Measurements from ENCODE around the gene UBE2I.

UBE2I gene

DNA sequence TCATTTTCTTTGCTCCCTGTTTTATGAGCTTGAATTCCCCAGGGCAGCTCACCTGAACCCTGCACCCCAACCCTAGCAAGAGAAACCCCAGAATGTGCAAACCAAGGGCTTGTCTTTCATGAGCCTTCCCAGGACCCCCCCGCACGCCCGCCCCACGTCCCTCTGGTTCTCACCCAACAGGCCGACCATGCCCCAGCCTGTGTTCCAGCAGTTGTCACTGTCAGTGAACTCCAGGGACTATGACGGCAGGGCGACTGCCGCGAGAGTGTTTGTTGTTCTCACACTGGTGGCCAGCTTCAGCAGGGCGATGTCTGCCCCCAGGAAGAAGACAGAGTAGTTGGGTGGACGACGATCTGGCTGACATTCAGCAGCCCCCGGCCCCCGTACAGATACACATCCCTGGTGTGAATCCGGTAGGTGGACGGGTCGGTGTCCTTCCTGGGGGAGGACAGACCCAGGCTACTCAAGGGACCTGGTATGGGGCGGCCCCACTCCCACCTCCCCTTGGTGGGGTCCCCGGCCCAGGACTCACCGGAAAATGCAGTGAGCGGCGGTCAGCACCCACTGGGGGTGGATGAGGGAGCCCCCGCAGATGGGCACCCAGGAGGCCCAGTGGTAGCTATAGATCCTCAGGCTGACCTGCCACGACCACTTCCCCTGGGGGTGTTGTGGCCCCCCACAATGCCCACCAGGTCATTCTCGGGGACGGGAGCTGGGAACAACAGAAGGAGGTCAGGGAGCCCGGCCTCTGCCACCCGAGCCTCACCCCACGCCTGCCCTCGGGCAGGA lies 33.5 kb upstream of the UBE2I start:
- TF ChIP-seq, protein P1, sequence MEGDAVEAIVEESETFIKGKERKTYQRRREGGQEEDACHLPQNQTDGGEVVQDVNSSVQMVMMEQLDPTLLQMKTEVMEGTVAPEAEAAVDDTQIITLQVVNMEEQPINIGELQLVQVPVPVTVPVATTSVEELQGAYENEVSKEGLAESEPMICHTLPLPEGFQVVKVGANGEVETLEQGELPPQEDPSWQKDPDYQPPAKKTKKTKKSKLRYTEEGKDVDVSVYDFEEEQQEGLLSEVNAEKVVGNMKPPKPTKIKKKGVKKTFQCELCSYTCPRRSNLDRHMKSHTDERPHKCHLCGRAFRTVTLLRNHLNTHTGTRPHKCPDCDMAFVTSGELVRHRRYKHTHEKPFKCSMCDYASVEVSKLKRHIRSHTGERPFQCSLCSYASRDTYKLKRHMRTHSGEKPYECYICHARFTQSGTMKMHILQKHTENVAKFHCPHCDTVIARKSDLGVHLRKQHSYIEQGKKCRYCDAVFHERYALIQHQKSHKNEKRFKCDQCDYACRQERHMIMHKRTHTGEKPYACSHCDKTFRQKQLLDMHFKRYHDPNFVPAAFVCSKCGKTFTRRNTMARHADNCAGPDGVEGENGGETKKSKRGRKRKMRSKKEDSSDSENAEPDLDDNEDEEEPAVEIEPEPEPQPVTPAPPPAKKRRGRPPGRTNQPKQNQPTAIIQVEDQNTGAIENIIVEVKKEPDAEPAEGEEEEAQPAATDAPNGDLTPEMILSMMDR (IDR thresholded peaks at IDR 0.05) = no peak
- Histone ChIP-seq H3K36me3 (no peaks in the 10 kb centered on the region), H3K4me3 (no peak overlapping the region), H3K4me1 (peaks cover 0 to 8% (median 5%) of the 10 kb centered on the region in 4 donors), H3K27me3 (peaks cover 0 to 89% of the 10 kb centered on the region in 2 donors), H3K27ac (no peak overlapping the region), H3K9me3 (no peaks in the 10 kb centered on the region)
- DNase-seq = no peak
- intact Hi-C loops (cut with DNase I; ENCODE audit: low total_unique reads) = loop anchor here (10.0 kb wide), 1 partner anchor 241 kb away; no protein-coding TSS in a partner anchor

DNA sequence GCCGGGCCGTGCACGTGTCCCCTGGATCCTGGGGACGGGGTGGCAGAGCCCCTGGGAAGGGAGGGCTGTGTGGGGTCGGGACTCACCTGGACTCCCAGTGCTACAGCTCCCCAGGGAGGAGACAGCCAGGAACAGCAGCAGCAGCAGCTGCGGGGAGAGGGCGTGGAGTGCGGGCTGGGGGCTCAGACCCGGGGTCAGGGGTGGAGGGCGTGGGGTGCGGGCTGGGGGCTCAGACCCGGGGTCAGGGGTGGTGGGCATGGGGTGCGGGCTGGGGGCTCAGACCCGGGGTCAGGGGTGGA lies 32.9 kb upstream of the UBE2I start:
- Histone ChIP-seq H3K27me3 (peaks cover 0 to 90% of the 10 kb centered on the region in 2 donors), H3K27ac (no peak overlapping the region), H3K9me3 (no peaks in the 10 kb centered on the region), H3K4me3 (no peak overlapping the region), H3K36me3 (no peaks in the 10 kb centered on the region), H3K4me1 (peaks cover 0 to 8% (median 5%) of the 10 kb centered on the region in 4 donors)
- DNase-seq = no peak
- intact Hi-C loops (cut with DNase I; ENCODE audit: low total_unique reads) = loop anchor here (10.0 kb wide), 1 partner anchor 242 kb away; no protein-coding TSS in a partner anchor
- TF ChIP-seq, protein P1 (IDR thresholded peaks at IDR 0.05) = no peak

DNA sequence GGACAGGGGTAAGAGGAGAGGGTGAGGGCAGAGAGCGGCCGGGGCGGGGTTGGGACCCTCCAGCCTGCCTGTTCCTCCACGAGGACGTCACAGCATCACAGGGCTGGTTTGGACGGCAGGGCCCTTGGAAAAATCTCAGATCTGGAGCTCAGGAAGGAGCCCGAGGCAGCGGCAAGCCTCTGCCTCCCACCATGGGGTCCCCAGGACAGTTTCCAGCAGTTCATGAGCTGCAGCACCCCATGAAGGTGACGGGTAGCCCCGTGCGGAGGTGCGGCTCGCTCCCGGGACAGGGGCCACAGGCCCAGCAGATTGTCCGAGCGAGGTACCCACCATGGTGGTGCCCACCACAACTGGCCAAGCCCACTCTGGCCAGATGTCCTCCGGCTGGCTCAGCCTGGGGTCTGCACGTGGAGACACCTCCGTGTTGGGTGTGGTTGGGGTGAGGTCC lies 32.3 kb upstream of the UBE2I start:
- no peak overlapping the region for H3K27ac ChIP-seq
- no peaks in the 10 kb centered on the region for H3K36me3 ChIP-seq
- DNase-seq = no peak
- TF ChIP-seq, protein P1 (IDR thresholded peaks at IDR 0.05) = no peak
- H3K4me3 ChIP-seq = no peak overlapping the region
- H3K4me1 ChIP-seq = peaks cover 0 to 1% (median 0%) of the 10 kb centered on the region in 4 donors
- intact Hi-C loops (cut with DNase I; ENCODE audit: low total_unique reads) = loop anchor here (10.0 kb wide), 1 partner anchor 242 kb away; no protein-coding TSS in a partner anchor
- peaks cover 0 to 89% of the 10 kb centered on the region in 2 donors for H3K27me3 ChIP-seq
- no peaks in the 10 kb centered on the region for H3K9me3 ChIP-seq

DNA sequence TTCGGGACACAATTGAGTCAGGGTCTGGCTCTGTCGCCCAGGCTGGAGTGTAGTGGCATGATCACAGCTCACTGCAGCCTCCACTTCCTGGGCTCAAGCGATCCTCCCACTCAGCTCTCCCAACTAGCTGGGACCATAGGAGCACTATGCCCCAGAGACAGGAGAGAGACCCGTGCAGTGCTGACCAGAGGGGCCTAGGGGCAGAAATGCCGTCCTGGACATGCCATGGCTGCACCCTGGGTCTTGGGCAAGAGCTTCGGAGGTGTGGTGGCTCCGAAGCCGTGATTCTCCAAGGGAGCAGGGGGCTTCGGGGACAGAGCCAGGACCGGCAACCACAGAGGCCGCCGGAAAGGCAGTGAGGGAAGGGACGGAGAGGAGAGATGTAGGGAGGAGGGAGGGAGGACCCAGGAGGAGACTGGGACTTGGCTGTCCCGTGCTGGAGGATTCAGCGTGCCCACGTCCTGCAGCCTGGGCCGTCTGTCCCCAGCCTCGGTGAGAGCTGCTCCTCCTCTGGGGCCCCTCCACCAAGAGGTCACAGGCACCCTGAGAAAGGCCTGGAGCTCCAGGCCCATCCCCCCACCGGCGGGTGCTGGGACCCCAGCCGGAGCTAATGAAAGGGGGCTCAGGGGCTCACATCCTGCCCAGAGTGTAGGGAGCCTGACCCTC lies 31.7 kb upstream of the UBE2I start:
- Histone ChIP-seq H3K4me3 (no peak overlapping the region), H3K4me1 (no peaks in the 10 kb centered on the region), H3K27ac (no peak overlapping the region), H3K9me3 (no peaks in the 10 kb centered on the region), H3K27me3 (peaks cover 0 to 88% of the 10 kb centered on the region in 2 donors), H3K36me3 (no peaks in the 10 kb centered on the region)
- intact Hi-C loops (cut with DNase I; ENCODE audit: low total_unique reads) = loop anchor here (10.0 kb wide), 1 partner anchor 243 kb away; no protein-coding TSS in a partner anchor
- no peak for DNase-seq
- TF ChIP-seq, protein P1 (IDR thresholded peaks at IDR 0.05) = no peak

DNA sequence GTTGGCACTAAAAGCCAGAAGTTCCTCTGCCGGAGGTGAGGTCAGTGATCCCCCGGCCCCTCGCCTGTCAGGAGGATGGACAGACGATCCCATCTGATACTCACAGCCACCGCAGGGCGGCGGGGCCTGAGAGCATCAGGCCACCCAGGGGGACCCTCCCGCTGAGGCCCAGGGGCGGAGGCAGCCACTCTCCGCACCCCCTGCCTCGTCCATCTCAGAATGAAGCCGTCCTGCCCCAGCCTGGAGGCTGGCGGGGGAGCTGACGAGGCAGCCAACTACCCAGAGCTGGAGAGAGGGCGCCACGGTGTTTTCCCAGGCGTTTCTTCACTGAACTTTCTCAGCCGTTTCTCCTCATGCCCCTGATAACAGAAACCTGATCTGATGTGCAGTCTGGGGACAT lies 31.0 kb upstream of the UBE2I start:
- peaks cover 0 to 88% of the 10 kb centered on the region in 2 donors for H3K27me3 ChIP-seq
- H3K4me3 ChIP-seq = no peak overlapping the region
- H3K4me1 ChIP-seq = no peaks in the 10 kb centered on the region
- H3K36me3 ChIP-seq = no peaks in the 10 kb centered on the region
- intact Hi-C loops (cut with DNase I; ENCODE audit: low total_unique reads) = loop anchor here (10.0 kb wide), 1 partner anchor 244 kb away; no protein-coding TSS in a partner anchor
- no peaks in the 10 kb centered on the region for H3K9me3 ChIP-seq
- no peak for DNase-seq
- TF ChIP-seq, protein P1 (IDR thresholded peaks at IDR 0.05) = no peak
- H3K27ac ChIP-seq = no peak overlapping the region
